NCI-H146 treated with DMSO at 0.1 percent for 48 hours (cell line): ENCODE results near the gene RPEL1.
"Not testable (repeated sequence)": the region's sequence is repeated elsewhere in the genome, so short reads cannot be mapped to it uniquely, and the experiment has no call there.

ENCODE experiments used
- DNase-seq: peaks from one replicate; lab custom pipeline; 2025; ENCODE audit not compliant: unreplicated experiment; lab: John Stamatoyannopoulos, UW

The RPEL1 gene

DNA sequence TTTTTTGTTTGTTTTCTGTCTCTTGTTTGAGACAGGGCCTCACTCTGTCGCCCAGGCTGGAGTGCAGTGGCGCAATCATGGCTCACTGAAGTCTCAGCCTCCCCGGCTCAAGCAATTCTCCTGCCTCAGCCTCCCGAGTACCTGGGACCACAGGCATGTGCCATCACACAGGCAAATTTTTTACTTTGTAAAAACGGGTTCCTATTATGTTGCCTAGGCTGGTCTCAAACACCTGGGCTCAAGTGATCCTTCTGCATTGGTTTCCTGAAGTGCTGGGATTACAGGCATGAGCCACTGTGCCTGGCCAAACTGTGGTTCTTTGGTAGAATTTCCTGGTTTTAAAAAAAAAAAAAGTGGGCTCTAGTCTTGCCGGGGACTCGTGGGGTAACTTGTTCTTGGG, at the start of gene RPEL1:
RPEL1 (plus strand) TSS at position 301 of the 400 bp plus-strand sequence. CDS start 110 bp downstream, outside the sequence.
- DNase-seq = not testable (repeated sequence)

- DNase-seq = no peak
Observed at GRCh38 chr10:103196516-103196915, 49.2 kb upstream of the RPEL1 start.

DNA sequence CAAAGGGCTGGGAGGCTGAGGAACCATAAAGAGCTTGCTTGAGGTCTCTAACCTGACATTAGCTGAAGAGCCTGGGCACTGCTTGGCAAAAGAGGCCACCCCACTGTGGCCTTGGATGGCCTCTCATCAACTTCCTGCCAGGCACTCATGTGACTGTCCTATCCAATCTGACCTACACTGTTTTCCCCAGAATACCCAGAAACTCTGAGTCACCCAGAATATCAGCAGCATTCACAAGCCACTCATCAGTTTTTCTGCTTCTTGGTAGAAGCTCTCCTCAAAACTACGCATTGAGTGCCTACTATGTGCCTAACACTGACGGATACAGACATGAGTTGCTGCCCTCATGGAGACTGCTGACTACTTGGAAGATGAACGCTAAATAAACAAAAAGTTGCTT, 48.5 kb upstream of the RPEL1 start:
- no peak for DNase-seq

GRCh38 chr10:103197903-103198302, 47.8 kb upstream of the RPEL1 start:
- DNase-seq = no peak

- no peak for DNase-seq
Observed at GRCh38 chr10:103198648-103199047, 47.0 kb upstream of the RPEL1 start.

- no peak for DNase-seq
Observed at GRCh38 chr10:103199488-103199887, 46.2 kb upstream of the RPEL1 start.

GRCh38 chr10:103202319-103202718, 43.4 kb upstream of the RPEL1 start:
- no peak for DNase-seq

DNA sequence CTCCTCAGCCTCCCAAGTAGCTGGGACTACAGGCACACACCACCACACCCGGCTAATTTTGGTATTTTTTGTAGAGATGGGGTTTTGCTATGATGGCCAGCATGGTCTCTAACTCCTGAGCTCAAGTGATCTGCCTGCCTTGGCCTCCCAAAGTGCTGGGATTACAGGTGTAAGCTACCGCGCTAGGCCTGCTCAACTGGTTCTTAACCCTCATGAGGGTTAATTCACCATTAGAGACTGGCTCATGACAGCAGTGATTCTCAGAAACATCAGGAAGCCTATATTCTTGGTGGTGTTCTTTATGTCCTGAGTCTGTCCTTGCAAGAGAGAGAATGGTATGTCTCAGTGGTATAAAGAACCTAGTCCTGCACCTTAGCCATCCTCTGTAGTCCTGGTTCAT, 42.2 kb upstream of the RPEL1 start:
- DNase-seq = no peak

GRCh38 chr10:103204353-103205255, 41.1 kb upstream of the RPEL1 start:
- peak; percentile 75 for DNase-seq

- DNase-seq = not testable (repeated sequence)
Observed at GRCh38 chr10:103205401-103205800, 40.3 kb upstream of the RPEL1 start.

DNA sequence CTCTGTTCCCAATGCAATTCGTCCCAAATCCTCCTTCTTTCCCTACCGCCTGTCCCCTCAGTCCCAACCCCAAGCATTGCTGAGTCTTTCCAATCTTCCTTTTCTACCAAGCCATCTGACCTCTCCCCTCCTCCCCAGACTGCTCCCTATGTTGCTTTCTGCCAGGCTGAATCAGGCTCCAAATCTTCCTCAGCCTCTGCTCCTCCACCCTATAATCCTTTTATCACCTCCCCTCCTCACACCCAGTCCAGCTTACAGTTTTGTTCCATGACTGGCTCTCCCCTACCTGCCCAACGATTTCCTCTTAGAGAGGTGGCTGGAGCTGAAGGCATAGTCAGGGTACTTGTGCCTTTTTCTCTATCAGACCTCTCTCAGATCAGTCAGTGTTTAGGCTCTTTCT, 39.0 kb upstream of the RPEL1 start:
- not testable (repeated sequence) for DNase-seq

- no peak for DNase-seq
Observed at GRCh38 chr10:103207141-103207540, 38.5 kb upstream of the RPEL1 start.

- not testable (repeated sequence) for DNase-seq
Observed at GRCh38 chr10:103207643-103208042, 38.0 kb upstream of the RPEL1 start.

DNA sequence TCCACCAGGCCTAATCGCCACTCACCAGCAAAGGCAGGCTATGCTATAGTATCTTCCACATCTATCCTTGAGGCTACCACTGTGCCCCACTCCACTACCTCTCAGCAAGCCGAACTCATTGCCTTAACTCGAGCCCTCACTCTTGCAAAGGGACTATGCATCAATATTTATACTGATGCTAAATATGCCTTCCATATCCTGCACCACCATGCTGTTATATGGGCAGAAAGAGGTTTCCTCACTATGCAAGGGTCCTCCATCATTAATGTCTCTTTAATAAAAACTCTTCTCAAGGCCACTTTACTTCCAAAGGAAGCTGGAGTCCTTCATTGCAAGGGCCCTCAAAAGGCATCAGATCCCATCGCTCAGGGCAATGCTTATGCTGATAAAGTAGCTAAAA, 35.4 kb upstream of the RPEL1 start:
- DNase-seq = not testable (repeated sequence)

GRCh38 chr10:103215601-103216000, 30.1 kb upstream of the RPEL1 start:
- DNase-seq = no peak

DNA sequence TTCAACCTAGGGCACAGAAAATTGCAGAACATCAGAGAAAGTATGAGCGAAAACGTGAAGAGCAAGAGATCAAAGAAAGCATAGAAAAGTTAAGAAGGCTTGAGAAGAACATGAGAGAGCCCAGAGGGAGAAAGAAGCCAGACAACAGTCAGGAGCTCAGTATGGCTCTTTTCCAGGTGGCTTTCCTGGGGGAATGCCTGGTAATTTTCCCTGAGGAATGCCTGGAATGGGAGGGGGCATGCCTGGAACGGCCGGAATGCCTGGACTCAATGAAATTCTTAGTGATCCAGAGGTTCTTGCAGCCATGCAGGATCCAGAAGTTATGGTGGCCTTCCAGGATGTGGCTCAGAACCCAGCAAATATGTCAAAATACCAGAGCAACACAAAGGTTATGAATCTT, 29.3 kb upstream of the RPEL1 start:
- not testable (repeated sequence) for DNase-seq

- no peak for DNase-seq
Observed at GRCh38 chr10:103224133-103224532, 21.6 kb upstream of the RPEL1 start.

DNA sequence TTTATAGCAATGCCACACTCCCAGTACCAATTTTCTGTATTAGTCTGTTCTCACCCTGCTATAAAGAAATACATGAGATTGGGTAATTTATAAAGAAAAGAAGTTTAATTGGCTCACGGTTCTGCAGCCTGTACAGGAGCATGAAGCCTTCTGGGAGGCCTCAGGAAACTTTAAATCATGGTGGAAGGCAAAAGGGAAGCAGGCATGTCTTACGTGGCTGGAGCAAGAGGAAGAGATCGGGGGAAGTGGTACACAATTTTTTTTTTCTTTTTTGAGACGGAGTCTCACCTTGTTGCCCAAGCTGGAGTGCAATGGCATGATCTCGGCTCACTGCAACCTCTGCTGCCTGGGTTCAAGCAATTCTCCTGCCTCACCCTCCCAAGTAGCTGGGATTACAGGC, 21.0 kb upstream of the RPEL1 start:
- DNase-seq = not testable (repeated sequence)

GRCh38 chr10:103225939-103226338, 19.7 kb upstream of the RPEL1 start:
- DNase-seq = no peak

GRCh38 chr10:103227416-103227815, 18.3 kb upstream of the RPEL1 start:
- no peak for DNase-seq

DNA sequence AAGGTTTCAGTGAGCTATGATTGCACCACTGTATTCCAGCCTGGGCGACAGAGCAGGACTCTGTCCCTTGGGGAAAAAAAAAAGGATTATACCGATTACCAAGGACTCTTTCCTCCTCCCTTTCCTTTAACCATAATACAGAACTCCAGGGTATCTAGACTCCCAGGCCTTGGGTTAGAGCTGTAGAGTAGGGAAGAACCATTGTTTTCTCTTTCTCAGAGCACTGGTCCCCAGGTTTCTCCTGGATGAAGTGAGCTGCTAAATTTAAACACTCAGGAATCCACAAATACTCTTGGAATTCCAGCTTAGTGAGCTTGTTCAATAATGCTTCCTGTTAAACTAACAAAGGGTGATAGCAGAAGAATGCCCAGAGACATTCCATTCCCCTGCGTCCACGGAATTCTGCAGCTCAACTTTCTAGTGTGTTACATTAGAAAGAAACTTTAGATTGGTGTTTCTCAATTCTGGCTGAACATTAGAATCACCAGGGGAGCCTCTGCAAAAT, 14.6 kb upstream of the RPEL1 start:
- DNase-seq = no peak

DNA sequence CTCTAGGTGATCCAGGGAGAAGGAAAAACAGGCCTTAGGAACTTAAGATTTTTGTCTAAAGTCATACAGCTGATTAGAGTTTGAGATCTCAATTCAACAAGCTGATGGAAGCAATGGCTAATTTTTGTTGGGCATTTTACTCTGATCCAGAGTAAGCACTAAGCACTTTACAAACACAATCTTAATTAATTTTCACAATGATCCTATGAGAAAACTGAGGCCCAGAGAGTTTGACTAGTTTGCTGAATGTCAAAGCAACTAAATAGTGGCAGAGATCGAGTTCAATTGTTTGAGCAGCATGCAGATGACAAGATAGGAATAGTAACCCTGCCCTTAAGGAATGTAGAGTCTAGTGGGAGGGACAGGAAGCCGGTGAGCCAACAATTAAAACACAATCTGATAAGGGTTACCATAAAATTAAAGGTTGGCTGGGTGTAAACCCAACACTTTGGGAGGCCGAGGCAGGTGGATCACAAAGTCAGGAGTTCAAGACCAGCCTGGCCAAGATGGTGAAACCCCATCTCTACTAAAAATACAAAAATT, 13.5 kb upstream of the RPEL1 start:
- DNase-seq = no peak
